Measurements from ENCODE around the gene LTC4S. TPM values are rescaled to one million over a fixed set of nuclear protein-coding genes. Genes with fewer than 3 reads are reported as not detected.

The LTC4S gene
- polyA plus RNA-seq, 1 donor from 2014 or later = 5.9 TPM

GRCh38 chr5:179764056-179764455, 29.7 kb upstream of the LTC4S start (continued):
- TF ChIP-seq REST (IDR thresholded peaks at IDR 0.05; ENCODE audit: borderline replicate concordance) (no peak), TAF1 (IDR thresholded peaks at IDR 0.05; ENCODE audit: low read depth) (no peak)

- Histone ChIP-seq H3K27ac (ENCODE audit: low read length) (no peak overlapping the region), H3K9me3 (ENCODE audit: low read length) (no peaks in the 10 kb centered on the region), H3K79me2 (replicated peaks; ENCODE audit: insufficient read depth, low read length) (peaks cover 26% of the 10 kb centered on the region), H3K9me2 (ENCODE audit: insufficient read depth, low read length) (no peaks in the 10 kb centered on the region), H3F3A (ENCODE audit: insufficient read depth, low read length, poor library complexity, severe bottlenecking) (no peaks in the 10 kb centered on the region), H3K4me2 (ENCODE audit: low read length) (no peak overlapping the region), H3K4me3 (ENCODE audit: low read length) (no peak overlapping the region), H3K36me3 (ENCODE audit: insufficient read depth, low read length) (no peaks in the 10 kb centered on the region), H3K9ac (ENCODE audit: low read length) (no peak overlapping the region), H3K27me3 (ENCODE audit: insufficient read depth, low read depth, low read length) (no peaks in the 10 kb centered on the region), H2AFZ (ENCODE audit: low read depth, low read length) (no peak overlapping the region), H4K20me1 (ENCODE audit: insufficient read depth) (peaks cover 2% of the 10 kb centered on the region)
- TF ChIP-seq EP300 (conservative IDR thresholded peaks at IDR 0.05; ENCODE audit: poor library complexity, severe bottlenecking) (no peak), REST (IDR thresholded peaks at IDR 0.05; ENCODE audit: borderline replicate concordance) (no peak), POLR2AphosphoS5 (IDR thresholded peaks at IDR 0.05) (no peak), SMC3 (conservative IDR thresholded peaks at IDR 0.05; ENCODE audit: poor library complexity) (no peak), CTCF (IDR thresholded peaks at IDR 0.05; ENCODE audit: poor library complexity, severe bottlenecking) (no peak), RAD21 (conservative IDR thresholded peaks at IDR 0.05) (no peak), MXI1 (conservative IDR thresholded peaks at IDR 0.05; ENCODE audit: poor library complexity, severe bottlenecking) (no peak), EZH2 (IDR thresholded peaks at IDR 0.05; ENCODE audit: borderline replicate concordance, insufficient read depth, low read length, poor library complexity, severe bottlenecking) (no peak), TAF1 (IDR thresholded peaks at IDR 0.05; ENCODE audit: low read depth) (no peak)
These were observed 28.4 kb upstream of the LTC4S start for GRCh38 chr5:179765400-179765799.

Measured in neural cell (in vitro differentiated cells).